Iris pigment epithelial cell (primary cell): ENCODE results near the gene HS6ST2.

ENCODE experiments used
- DNase-seq: peaks from one replicate; pipeline ENCODE4 v3.0.0-alpha.2; 2011; ENCODE audit warnings: low read depth

The HS6ST2 gene

GRCh38 chrX:132848296-132848970, 110.0 kb downstream of the HS6ST2 start:
- DNase-seq, result no peak

- no peak for DNase-seq
These were observed 115.1 kb downstream of the HS6ST2 start for GRCh38 chrX:132843363-132843762.

DNA sequence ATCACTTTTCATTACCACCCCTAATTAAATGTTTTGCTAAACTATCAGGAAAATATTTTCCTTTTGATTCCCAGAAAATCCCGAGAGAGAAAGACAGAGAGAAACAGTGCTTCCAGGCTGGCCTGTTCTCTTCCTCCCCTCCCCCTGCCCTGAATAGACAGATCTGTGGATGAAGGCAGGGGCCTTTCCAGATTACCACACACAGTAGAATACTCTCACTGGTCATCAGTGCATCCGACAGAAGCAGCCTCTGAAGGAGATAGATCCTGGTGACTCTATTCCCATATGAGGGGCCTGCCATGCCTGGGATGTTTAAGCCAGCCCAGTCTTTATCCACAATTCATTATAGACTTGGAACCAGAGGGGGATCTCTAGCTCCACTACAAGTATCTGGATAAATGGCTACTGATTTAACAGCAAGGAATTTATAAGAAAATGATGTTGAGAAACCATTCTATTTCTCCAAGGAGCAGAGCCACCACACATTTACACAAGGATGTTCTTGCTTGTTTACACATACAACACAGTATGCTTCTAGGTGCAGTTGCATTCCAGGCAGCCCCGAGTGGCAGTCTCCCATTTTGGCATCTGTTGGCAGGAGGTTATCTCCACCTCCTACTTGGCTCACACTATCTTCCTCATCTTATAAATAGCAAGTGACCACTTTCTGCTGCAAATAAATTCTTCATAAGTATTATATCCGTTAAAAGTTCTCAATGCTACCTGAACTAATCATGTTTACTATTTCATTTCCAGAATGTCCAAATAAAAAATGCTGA, 115.8 kb downstream of the HS6ST2 start:
- DNase-seq, result no peak

GRCh38 chrX:132837967-132838366, 120.5 kb downstream of the HS6ST2 start:
- no peak for DNase-seq

GRCh38 chrX:132837126-132837525, 121.3 kb downstream of the HS6ST2 start:
- peak; percentile 42 for DNase-seq

DNA sequence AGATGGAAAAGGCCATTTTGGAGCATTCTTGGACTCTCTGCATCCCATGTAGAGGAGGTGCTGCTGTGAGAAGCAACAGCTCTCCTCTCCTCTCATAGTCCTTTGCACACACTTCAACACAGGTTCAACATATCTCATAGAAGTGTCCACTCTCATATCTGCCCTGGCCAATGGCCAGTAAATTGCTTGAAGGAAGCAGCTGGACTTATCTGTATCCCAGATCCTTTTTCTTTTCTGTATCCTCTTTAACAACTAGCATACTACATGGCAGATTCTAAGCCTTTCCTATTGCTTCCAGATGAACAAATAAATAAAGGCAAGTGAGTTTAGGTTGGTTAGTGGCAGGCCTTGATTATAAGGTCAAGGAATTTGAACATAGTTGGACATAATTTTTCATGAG, 122.0 kb downstream of the HS6ST2 start:
- no peak for DNase-seq

DNA sequence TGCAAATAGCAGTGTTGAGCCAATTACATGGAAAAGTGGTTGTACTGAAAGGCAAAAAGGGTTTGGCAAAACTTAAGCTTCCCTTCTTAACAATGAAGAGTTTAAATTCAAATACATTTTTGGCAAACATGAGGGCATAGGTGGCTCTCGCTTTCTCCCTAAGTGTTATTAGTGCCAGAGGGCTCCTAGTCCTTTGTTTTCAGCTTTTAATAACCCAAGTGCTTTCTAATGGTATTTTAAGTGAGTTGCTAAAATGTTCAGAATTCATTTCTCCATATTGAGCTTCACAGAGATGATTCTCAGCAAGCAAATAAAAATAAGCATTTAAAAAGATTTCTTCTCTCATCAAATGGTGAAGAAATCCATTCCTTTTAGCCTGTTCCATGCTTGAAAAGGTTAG, 123.7 kb downstream of the HS6ST2 start:
- no peak for DNase-seq

GRCh38 chrX:132834109-132834508, 124.3 kb downstream of the HS6ST2 start:
- DNase-seq, result no peak

DNA sequence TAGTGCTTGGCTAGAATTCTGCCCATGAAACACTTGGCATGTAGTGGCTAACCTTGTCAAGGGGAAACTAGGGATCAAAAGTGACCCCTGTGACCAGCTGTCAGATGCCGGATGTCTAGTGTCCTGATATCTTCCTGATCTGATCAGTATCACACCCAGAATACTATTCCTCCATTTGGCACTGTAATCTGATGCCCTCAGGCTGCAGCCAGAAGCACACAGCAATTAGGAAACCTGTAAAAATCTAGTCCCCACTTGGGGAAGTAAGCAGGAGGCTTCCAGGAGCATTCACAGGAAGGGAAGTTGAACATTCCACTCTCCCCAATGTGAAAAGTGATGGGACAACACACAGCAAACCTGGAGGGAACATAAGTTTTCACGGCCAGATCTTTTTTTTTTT, 125.1 kb downstream of the HS6ST2 start:
- DNase-seq, result no peak

- DNase-seq, result no peak
These were observed 127.0 kb downstream of the HS6ST2 start for GRCh38 chrX:132831336-132831973.

GRCh38 chrX:132822634-132823012, 135.8 kb downstream of the HS6ST2 start:
- no peak for DNase-seq

DNA sequence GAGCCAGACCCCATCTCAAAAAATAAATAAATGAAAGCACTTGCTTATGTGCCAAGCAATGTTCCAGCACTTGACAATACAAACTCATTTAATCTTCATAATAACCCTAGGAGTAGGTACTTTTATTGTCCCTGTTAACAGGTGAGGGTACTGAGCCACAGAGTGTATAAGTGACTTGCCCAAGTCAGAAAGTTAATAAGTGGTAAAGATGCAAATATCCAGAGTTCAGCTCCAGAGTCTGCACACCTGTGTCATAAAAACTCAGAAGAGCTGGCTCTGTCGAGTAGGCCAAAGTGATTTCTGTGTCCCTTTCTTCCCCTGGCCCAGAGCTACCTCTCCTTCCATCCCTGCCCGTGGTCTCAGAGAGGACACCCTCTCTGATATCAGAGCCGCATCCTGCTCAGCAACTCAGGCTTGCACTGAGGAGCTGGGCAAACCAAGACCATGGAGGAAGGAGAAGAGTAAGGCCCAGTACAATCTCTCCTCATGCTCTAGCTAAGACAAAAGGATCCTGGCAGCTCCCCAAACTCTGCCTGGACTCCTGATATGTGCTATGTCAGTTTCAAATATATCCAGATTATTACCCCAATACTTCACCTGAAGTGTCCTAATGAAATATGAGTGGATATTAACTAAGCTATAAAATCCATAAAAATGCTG, 136.3 kb downstream of the HS6ST2 start:
- DNase-seq, result no peak

DNA sequence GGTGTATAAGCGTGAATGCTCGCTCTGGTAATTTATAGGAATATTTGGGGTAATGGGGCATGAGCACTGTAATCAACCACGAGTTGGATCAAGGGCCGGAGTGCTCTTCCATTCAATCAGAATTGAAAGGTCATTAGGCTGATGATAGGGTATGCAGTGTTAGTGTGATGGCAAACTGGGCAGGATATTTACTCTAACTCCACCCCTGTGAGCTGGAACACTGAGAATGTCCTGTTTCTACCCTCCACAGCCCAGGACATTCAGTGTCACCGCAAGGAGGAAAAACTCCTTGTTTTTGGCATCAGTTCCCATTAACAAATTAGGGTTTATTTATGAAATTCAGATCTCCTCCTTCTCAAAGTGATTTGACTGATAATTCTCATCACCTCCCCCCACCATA, 137.8 kb downstream of the HS6ST2 start:
- DNase-seq, result no peak

- no peak for DNase-seq
These were observed 138.6 kb downstream of the HS6ST2 start for GRCh38 chrX:132819711-132820264.

- no peak for DNase-seq
These were observed 139.8 kb downstream of the HS6ST2 start for GRCh38 chrX:132818638-132819037.

DNA sequence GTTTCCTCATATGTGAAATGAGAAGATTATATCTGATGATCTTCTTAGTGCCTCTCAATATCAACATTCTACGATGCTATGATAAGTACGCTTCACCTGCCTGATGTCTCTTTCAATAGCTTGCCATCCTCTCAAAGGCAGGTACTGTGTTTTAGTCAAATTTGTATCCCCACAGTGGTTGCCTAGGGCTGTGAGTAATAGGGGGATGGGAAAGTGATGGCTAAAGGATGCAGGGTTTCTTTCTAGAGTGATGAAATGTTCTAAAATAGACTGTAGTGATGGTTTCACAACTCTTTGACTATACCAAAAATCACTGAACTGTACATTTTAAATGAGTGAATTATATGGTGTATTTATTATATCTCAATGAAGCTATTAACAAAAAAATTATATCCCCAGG, 142.8 kb downstream of the HS6ST2 start:
- DNase-seq, result no peak

- DNase-seq, result no peak
These were observed 147.3 kb downstream of the HS6ST2 start for GRCh38 chrX:132810964-132811712.

GRCh38 chrX:132810488-132810887, 147.9 kb downstream of the HS6ST2 start:
- DNase-seq, result no peak

GRCh38 chrX:132809581-132809980, 148.8 kb downstream of the HS6ST2 start:
- DNase-seq, result no peak

DNA sequence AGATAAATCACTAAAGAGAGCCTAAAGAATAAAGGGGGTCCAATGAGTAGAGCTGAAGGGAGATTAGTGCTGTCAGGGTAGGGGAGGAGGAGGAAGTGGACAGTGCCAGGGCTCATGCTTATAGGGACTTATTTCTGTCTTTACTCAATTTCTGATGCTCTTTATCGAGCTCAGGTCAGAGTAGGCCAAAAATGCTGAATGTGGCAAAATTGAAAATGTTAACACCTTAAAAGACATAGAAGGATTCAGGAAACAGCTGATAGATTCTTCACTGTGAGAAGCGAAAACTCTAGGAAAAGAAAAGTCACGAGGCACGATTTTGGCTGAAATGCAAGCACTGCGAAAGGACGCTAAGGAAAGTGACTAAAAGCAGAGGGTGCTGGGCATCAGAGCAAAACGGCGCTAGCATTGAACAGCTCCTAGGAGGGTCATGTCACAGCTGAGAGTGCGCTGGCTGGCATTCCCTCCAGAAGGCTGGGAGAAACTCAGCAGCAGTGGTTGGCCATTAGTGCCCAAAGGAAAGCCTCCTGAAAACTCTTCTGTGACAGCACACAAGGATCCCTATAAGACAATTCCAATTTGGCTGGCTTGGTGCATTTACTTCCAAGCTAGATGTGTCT, 150.9 kb downstream of the HS6ST2 start:
- DNase-seq, result no peak

GRCh38 chrX:132802033-132802432, 156.4 kb downstream of the HS6ST2 start:
- no peak for DNase-seq
